NOMO-1 treated with DMSO at 0.1 percent for 48 hours (cell line): Measurements from ENCODE around the gene GGCT.
"Not testable (repeated sequence)": the region's sequence is repeated elsewhere in the genome, so short reads cannot be mapped to it uniquely, and the experiment has no call there.

Source experiments
- DNase-seq: peaks from one replicate; lab custom pipeline; 2025; ENCODE audit not compliant: unreplicated experiment; lab: John Stamatoyannopoulos, UW

The GGCT gene

DNA sequence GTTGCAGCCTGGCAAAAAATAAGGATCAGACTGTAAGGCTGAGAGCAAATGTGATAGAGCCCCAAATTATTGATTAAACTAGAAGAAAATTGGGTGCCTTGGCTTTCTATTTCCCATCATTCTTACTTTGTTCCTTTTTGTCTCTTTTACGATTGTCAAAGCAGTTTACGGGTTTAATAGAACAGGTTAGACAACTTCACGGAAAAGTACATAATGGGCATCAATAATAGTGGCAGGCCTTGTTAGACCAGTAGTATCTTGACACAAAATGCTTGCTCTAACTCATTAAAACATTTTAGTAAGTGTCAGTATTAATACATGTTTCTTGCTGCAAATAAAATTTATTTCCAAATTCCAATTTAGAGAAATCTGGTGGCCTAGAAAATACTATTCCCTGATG lies 14.5 kb upstream of the GGCT start:
- no peak for DNase-seq

DNA sequence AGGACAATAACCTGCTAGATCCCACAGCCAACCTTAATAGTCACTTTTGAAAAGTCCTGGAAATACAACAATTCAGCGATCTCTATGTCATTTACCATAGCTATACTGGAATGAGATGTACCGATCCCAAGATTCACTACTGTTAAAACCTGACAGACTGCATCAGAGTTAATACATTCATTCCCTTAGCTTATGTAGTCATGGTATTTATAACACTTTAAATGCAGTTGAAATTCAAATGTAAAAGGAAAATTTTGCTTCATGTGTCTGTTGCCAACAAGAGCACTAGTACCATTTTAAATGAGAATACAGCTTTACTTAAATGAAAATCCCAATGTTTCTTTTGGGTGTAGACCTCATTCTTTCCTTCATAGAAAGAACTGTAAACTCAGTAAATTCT lies 11.1 kb upstream of the GGCT start:
- no peak for DNase-seq

DNA sequence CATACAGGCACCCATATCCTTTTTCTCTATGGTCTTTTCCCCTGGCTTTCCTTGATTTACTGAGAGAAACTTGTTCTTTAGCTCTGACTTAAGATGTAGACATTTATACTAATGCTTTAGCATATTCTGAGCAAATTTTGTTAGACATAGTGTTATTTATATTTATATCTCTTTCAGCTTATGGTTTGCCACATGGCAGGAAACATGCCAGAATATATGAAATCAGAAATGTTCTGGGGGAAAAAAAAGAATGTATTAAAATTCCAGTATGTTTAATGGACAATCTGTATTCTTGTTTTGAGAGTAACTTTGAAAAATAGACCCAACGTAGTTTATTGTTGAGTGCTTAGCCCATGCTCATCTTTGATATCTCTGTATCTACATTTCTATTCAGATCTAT lies 10.1 kb upstream of the GGCT start:
- no peak for DNase-seq

DNA sequence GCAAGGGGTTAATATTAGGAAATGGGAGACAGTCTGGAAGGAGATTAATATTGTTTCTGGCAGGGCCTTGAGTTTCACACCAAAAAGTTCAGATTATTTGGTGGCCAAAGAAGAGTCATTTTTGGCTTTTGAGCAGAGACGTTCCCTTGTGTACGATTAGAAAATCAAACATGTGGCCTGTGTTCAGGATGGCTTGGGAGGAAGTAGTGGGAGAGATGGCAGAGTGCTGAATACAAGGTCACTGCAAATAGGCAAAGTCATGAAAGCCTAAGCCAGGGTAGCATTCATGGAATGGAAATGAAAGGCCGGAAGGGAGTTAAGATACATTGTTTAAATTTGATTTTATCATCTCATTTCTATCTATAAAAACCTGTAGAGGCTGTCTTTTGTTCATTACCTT lies 9.5 kb upstream of the GGCT start:
- no peak for DNase-seq

DNA sequence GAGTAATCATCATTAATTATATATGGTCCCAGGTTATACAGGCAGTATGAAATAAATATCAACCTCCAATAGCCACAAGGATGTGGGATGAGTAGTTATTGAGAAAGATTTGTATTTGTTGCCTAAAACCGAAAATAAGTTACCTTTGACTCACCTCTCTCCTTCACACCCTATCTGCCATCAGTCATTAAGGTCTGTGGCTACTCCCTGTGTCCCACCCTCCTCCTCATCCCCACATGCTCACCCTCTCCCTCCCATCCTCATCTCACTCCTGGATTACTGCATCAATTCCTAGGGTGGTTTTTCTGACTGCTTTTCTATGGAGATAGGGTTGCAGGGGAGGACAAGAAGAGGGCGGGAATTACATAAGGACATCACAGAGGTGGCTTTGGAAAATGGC lies 9.1 kb upstream of the GGCT start:
- no peak for DNase-seq

DNA sequence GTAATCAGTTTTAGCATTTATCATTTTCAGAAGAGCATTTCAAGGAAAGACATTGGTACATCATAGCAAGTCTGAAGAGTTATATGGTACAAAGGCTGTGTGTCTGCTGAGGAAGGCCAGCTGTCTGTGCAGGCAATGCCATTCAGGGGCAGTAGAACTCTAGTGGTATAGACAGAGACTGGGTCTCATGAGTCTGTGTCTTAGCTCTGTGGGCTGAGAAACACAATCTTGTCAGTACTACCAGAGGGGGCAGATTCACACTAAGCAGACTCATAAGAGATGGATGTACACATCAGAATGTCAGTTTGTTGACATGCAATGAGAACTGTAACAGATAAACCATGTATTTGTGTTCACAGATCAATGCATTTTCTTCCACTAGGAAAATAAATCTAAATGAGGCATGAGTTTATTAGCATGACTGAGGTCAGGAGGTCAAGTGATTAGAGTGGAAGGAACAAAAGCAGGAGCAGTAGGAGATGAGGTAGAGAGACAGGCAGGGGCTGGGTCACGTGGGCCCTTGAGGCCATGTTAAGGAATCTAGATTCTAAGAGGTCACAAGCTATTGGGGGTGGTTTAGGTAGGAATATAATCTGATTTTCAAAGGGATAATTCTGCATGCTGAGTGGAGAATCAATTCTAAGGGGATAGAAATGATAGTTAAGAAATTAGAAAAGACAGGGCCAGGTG lies 7.5 kb upstream of the GGCT start:
- no peak for DNase-seq

DNA sequence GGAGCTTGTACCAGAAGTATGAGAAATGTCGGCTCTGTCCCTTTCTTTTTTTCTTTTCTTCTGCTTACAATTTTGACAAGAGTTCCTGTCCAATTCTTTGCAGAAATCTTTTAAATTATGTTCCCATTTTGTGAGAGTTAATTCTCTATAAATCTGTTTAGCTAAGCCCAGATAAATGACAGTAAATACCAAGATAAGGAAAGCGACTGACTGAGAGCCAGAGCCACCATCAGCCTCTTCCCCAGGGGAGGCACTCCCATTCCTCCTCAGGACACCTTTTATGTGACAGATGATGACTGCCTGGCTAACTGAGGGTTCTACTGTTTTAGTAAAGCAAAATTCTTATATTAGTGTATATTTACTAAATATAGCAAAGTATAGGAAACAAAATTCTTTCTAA lies 6.9 kb upstream of the GGCT start:
- no peak for DNase-seq

DNA sequence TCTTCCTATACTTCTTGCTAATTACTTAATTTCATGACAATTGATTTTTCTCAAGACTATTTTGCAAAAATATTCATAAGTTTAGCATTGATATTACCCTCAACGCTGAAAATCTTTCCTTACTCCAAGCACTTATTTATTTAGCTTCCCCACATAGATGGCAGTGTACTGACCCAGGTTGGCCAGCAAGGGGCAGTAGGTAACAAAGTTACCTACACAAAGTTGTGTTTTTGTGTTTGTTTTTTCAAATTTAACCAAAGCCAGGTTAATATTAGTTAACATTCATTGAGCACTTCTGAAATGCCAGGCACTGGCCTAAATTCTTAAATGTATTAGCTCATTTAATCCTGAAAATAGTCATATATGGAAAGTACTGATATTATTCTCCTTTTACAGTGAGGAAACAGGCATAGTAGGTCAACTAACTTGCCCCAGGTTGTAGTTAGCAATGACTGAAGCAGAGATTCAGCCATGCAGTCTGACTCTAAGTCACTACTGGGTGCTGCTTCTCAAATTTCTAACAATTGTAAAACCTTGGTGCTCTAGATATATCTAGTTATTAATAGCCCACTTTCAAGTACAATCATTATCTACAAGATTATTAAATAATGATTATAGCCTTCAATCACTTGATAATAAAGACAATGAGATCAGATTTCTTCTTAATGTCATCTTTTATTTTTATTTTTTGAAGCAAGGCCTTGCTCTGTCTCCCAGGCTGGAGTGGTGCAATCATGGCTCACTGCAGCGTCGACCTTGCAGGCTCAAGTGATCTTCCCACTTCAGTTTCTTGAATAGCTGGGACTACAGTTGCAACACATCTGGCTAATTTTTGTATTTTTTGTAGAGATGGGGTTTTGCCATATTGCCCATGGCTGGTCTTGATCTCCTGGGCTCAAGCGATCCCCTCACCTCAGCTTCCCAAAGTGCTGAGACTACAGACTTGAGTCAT lies 5.8 kb upstream of the GGCT start:
- DNase-seq: peak; percentile 29

DNA sequence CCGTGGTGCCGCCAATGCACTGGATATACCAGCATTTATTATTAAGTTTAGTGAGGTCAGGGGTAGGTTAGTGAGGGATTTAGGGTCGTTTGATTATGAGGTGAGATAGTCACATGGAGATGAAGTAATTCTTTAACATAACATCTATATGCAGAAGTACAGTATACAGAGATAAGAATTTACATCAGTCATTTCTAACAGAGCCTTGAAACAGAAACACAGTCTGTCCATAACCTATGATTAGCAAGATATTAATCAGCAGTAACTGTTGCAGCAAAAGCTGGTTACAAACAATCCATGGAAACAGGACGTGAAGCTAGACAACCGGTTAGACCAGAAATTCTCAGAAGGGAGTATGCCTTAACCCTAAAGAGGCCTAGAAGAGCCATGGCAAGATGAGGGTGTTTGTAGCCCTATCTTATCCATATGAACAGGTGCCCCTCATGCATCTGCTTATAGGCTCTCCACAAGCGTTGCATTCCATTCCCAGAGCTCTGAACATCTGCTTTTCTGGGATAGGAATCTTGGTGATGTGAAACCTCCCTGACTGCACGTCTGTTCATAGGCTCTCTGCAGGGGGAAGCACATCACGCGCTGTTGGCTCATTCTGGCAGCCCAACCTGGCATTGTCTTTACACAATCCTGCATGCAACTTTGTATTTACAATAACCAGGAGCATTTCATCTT lies 4.7 kb upstream of the GGCT start:
- DNase-seq: not testable (repeated sequence)

DNA sequence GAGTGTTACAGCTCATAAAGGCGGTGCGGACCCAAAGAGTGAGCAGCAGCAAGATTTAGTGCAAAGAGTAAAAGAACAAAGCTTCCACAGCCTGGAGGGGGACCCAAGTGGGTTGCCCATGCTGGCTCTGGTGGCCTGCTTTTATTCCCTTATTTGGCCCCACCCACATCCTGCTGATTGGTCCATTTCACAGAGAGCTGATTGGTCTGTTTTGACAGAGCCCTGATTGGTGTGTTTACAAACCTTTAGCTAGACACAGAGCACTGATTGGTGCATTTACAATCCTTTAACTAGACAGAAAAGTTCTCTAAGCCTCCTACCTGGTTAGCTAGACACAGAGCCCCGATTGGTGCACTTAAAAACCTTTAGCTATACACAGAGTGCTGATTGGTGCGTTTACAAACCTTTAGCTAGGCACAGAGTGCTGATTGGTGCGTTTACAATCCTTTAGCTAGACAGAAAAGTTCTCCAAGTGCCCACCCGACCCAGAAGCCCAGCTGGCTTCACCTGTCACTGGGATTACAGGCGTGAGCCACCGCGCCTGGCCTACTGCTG lies 2.8 kb upstream of the GGCT start:
- not testable (repeated sequence) for DNase-seq

DNA sequence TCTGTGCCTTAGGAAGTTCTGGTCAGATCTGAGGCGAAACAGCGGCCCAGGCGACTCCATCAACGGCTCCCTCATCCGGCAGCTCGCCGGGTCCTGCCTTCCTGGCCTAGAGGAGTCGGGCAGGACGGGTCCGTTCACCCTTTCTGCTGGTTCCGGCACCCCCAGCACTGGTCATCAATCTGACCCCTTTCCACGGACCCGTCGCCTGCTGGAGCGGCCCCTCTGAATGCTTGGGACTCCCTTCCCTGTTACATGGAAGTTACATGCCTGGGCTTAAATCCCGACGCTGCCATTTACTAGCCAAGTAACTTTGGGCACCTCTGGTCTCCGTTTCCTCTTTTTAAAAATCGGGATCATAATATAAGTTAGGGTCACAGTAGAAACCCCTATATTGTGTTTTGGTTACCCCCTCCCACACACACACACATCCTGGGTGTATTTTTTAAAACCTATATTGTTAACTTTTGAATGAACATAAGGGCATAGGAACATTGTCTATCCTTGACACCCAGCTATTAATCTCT lies 607 bp upstream of the GGCT start:
- no peak for DNase-seq

DNA sequence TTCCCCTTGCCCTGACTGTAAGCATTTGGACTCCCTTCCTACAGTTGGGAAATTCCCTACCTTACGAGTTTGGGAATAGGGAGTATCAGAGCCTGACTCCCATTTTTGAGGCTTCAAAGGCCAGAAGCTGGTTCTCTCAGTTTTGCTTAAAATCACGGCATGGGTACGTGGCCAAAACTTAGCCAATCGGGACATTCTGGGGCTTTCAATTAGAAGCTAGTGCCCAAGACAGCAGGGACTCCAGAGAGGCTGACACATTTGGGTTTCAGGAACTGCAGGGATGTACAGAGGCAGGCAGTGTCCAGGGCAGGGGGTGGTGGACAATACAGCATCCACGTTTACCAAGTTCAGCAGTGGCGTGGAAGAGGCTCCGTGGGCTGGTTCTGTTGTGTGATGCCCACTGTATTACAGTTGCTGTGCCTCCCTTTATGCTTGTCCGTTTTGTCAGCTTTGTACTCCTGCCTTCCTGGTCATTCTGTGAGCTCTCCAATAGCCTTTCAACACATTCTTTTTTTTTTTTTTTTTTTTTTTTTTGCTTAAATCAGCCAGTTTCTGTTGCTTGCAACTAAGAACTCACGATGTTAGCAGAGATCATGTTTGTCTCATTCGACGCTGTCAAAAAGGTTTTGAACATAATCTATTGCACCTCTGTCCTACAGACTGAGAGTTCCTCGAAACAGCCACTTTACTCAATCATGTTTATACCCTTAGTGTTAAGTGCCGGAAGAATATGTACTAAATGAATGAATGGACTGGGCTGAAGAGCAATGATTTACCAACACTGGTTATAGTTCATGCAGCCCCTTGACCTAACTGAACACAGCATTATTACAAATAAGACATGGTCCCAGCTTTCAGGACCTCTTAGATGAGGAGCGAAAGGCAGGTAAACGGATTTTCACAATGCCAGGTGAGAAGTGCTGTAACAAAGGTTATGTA lies 1.1 kb downstream of the GGCT start:
- DNase-seq: no peak

DNA sequence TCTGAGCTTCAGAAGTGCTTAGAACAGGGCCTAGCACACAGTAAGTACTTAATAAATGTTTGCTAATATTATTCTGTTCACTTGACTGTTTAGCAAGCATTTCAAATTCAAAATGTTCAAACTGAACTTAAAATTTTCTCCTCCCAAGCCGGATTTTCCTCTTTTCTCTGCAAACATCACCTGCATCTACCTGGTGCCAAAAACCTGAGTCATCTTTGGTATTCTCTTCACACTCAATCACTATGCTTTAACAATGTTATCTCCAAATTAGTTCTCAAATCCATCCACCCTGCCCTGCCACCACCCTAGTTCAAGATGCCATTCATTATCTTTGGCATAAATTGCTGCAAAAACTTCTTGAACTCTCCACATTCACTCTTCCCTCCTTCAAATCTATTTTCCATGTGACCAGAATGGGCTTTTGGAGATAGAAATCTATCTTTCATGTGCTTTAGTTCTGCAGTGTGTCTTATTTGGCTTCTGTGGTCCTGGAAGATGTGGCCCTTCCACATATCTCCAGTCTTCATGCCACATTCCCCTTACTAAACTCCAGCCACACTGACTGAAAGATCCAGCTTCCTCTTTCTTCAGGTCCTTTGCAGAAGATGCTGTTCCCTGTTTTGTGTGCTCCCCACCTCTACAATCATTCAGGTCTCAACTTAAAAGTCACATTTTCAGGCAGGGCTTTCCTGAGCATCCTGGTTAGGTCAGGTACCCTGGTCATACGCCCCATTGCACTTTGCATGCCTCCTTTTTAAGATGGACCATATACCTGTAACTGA lies 2.0 kb downstream of the GGCT start:
- peak; percentile 31 for DNase-seq

DNA sequence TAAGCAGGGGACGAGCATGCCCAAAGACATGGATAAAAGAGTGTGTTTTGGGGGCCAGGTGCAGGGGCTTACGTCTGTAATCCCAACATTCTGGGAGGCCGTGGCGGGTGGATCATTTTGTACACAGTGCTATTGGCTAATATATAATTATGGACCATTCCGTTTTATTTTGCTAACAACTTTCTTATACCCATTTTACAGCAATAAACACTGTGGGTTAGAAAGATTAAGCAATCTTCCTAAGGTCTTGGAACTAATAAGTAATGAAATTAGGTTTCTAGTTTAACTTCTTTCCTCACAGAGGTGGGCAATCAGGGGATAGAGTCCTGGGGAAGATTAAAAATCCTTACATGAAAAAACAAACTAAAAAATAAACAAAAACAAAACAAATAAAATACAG lies 3.4 kb downstream of the GGCT start:
- no peak for DNase-seq

DNA sequence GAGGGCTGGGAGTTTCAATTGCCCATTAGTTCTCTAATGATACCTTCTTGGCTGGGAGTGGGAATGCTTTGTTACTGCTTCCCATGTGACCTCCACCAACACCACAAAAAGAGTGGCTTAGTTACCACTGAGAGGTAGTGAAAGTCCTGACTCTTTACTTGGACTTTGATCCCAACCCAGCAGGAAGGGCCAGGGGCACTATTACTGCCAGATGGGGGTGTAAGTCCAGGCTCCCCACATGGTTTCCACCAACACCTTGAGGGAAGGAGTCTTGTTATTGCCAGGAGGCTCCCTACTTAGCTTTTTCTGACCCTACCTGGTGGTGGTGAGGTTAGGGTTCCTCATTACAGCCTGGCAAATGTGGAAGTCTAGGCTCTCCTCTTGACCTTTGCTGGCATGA lies 11.4 kb downstream of the GGCT start:
- no peak for DNase-seq

DNA sequence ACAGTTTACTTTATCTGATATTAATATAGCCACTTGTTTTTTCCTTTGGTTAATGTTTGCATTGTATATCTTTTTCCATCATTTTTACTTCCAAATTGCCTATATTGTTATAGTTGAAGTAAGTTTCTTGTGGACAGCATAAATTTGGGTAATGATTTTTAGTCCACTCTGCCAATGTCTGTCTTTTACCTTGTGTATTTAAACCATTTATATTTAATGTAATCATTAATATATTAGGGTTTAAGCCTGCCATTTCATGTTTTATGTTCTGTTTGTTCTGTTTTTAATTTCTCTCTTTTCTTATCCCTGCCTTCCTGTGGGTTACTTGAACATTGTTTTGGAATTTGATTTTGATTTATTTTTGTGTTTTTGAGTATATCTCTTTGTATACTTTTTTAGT lies 13.2 kb downstream of the GGCT start:
- no peak for DNase-seq

DNA sequence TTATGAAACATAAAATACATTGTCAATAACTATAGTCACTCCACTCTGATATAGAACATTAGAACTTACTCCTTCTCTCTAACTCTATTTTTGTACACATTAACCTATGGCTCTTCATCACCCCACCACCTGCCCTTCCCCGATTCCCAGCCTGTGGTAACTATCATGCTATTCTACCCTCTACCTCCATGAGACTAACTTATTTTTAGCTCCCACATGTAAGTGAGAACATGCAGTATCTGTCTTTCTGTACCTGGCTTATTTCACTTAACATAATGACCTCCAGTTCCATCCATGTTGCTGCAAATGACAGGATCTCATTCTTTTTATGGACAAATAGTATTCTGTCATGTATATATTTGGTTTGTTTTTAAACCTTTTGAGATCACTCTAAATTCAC lies 17.3 kb downstream of the GGCT start:
- DNase-seq: no peak

DNA sequence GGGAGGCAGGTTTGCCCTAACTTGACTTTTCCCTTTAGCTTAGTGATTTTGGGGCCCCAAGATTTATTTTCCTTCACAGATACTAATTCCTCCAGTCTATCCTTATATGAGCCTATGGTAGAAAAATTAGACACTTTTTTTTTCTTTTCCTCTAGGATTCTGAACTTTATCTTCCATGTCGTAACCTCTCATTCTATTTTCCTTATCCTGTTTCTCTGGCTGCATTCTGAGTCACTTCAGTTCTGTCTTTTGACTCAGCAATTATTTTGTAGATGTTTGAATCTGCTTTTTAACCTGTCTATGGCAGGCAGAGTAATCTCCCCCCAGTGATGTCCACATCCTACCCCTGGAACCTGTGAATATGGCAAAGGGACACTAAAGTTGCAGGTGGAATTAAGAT lies 19.0 kb downstream of the GGCT start:
- DNase-seq: no peak

DNA sequence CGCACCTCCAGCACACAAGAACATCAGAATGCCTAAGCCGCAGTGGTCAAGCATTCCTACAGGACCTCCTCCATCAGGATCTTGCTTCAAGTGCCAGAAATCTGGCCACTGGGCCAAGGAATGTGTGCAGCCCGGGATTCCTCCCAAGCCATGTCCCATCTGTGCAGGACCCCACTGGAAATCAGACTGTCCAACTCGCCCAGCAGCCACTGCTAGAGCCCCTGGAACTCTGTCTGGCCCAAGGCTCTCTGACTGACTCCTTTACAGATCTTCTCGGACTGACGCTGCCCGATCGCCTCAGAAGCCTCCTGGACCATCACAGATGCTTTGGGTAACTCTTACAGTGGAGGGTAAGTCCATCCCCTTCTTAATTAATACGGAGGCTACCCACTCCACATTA lies 23.2 kb downstream of the GGCT start:
- not testable (repeated sequence) for DNase-seq
